GM12878 (cell line): ENCODE results near the gene MYOM1. TPM values are rescaled to one million over a fixed set of nuclear protein-coding genes. Genes with fewer than 3 reads are reported as not detected.

ENCODE experiments used
- ATAC-seq: fragments of 200-7000 bp; cut with Tn5 transposase; 3 replicates; pipeline ENCODE4 v1.9.1; 2020; ENCODE audit warnings: mild to moderate bottlenecking, moderate library complexity
- BruUV-seq: library from RNA; stranded (reverse); fragments of 400-500 nt; replicated peaks from 2 replicates; lab custom pipeline; 2021; lab: Mats Ljungman, UMichigan
- CTCF ChIA-PET: fragments of 300-600 bp; sonication (Branson Sonifier 250); formaldehyde crosslinking; extraction: SDS; loops from one replicate; lab custom pipeline; 2021; ENCODE audit warnings: inconsistent platforms; lab: Yijun Ruan, JAX
- POLR2A ChIA-PET: fragments of 350-600 bp; formaldehyde crosslinking; extraction: SDS; loops from one replicate; lab custom pipeline; 2021; ENCODE audit warnings: inconsistent platforms; lab: Charles Lee
- RAD21 ChIA-PET: fragments of 300-600 bp; sonication (Branson Sonifier 250); formaldehyde crosslinking; loops from one replicate; lab custom pipeline; 2023; ENCODE audit warnings: antibody characterized with exemption; ENCODE audit not compliant: unreplicated experiment; lab: Charles Lee
- SMC1A ChIA-PET: fragments of 300-600 bp; sonication (Branson Sonifier 250); formaldehyde crosslinking; loops from one replicate; lab custom pipeline; 2023; ENCODE audit not compliant: unreplicated experiment, uncharacterized antibody; lab: Charles Lee
- DNase-seq: peaks from one replicate; pipeline ENCODE4 v3.0.0-alpha.2; 2011; ENCODE audit warnings: low read depth, low spot score
- FAIRE-seq: peaks from 3 replicates; lab custom pipeline; 2011; peaks lifted over from hg19 to GRCh38; lab: Jason Lieb, UNC
- H2AFZ ChIP-seq: 2 replicates; pipeline ENCODE4 v1.6.0; 2011; ENCODE audit warnings: low read depth, low read length, control low read depth; ENCODE audit not compliant: control insufficient read depth
- H3K27ac ChIP-seq: 2 replicates; pipeline ENCODE4 v1.5.1; 2011; ENCODE audit warnings: control low read depth; ENCODE audit not compliant: control insufficient read depth, insufficient read depth
- H3K27me3 ChIP-seq, 2 experiments: replicated peaks in 1 of 2; 2 replicates each; pipeline versions ENCODE4 v1.6.0 to v1.6.1; 2011; ENCODE audit warnings: low read length in 1 of 2; ENCODE audit not compliant: control insufficient read depth in 2 of 2, insufficient read depth in 2 of 2
- H3K36me3 ChIP-seq, 2 experiments: 2 replicates each; pipeline ENCODE4 v1.5.1; 2011; ENCODE audit warnings: low read length in 1 of 2; ENCODE audit not compliant: control insufficient read depth in 2 of 2, insufficient read depth in 2 of 2
- H3K4me1 ChIP-seq: 2 replicates; pipeline ENCODE4 v1.6.1; 2011; ENCODE audit warnings: mild to moderate bottlenecking, low read length, moderate library complexity, mixed read lengths; ENCODE audit not compliant: control insufficient read depth, insufficient read depth
- H3K4me2 ChIP-seq: 2 replicates; pipeline ENCODE4 v1.6.0; 2011; ENCODE audit warnings: control low read depth; ENCODE audit not compliant: control insufficient read depth, insufficient read depth
- H3K4me3 ChIP-seq: fragments of 200-600 bp; sonication (generic); 2 replicates; pipeline ENCODE4 v1.5.1; 2016
- H3K79me2 ChIP-seq: 2 replicates; pipeline ENCODE4 v1.6.0; 2011; ENCODE audit warnings: low read length; ENCODE audit not compliant: control insufficient read depth, insufficient read depth
- H3K9ac ChIP-seq: 2 replicates; pipeline ENCODE4 v1.8.0; 2011; ENCODE audit warnings: low read length, control low read depth, mixed read lengths; ENCODE audit not compliant: control insufficient read depth, insufficient read depth
- H3K9me3 ChIP-seq: replicated peaks from 3 replicates; pipeline ENCODE4 v1.5.1; 2011; ENCODE audit warnings: mild to moderate bottlenecking, low read length; ENCODE audit not compliant: control insufficient read depth, insufficient read depth
- H4K20me1 ChIP-seq: 2 replicates; pipeline ENCODE4 v1.6.0; 2011; ENCODE audit not compliant: control insufficient read depth, insufficient read depth
- ATF2 ChIP-seq: IDR thresholded peaks from 2 replicates; pipeline ENCODE4 v1.6.1; 2012; ENCODE audit warnings: low read length, inconsistent platforms
- EZH2 ChIP-seq: IDR thresholded peaks from 2 replicates; pipeline ENCODE4 v1.6.1; 2012; ENCODE audit warnings: low read depth, mild to moderate bottlenecking, control low read depth, inconsistent platforms, low read length, borderline replicate concordance; ENCODE audit not compliant: control insufficient read depth
- IKZF2 ChIP-seq, 2 experiments: fragments of 450-650 bp; IDR thresholded peaks; 2 replicates each; pipeline ENCODE4 v1.6.1; 2017; ENCODE audit warnings: mild to moderate bottlenecking in 2 of 2, moderate library complexity in 2 of 2
- MXI1 ChIP-seq: fragments of 150-350 bp; IDR thresholded peaks from 2 replicates; pipeline ENCODE4 v1.6.1; 2011; ENCODE audit warnings: low read depth, mild to moderate bottlenecking, inconsistent platforms, low read length, improper control_type of control experiment
- RBBP5 ChIP-seq: fragments of 200-600 bp; sonication (generic); conservative IDR thresholded peaks from 2 replicates; pipeline ENCODE4 v1.6.1; 2016
- SREBF1 ChIP-seq: IDR thresholded peaks from 2 replicates; pipeline ENCODE4 v1.6.1; 2012; ENCODE audit warnings: mild to moderate bottlenecking, low read length
- SUZ12 ChIP-seq: fragments of 200-600 bp; sonication (generic); IDR thresholded peaks from one replicate; pipeline ENCODE4 v1.6.1; 2018; ENCODE audit warnings: antibody characterized with exemption, mild to moderate bottlenecking; ENCODE audit not compliant: unreplicated experiment
- ZNF24 ChIP-seq: fragments of 450-650 bp; IDR thresholded peaks from 2 replicates; pipeline ENCODE4 v1.6.1; 2017; ENCODE audit warnings: antibody characterized with exemption, mild to moderate bottlenecking
- WGBS: methylation state at CpG from one replicate; pipeline ENCODE4 v1.1.6; 2016; ENCODE audit warnings: low lambda C conversion rate; ENCODE audit not compliant: insufficient replicate concordance, insufficient coverage; ENCODE audit errors: missing lambda C conversion rate; 5-methylcytosine and 5-hydroxymethylcytosine counted together
- in situ Hi-C: fragments of 300-500 bp; cut with MboI; formaldehyde crosslinking; loops from 9 replicates; pipeline ENCODE4 v1.14.3; 2018; ENCODE audit warnings: mixed read lengths
- intact Hi-C: fragments of 100-400 bp; cut with micrococcal nuclease; formaldehyde crosslinking; loops from one replicate; pipeline ENCODE4 v1.14.2; 2022; ENCODE audit not compliant: unreplicated experiment
- polyA plus RNA-seq, 11 experiments: library from polyadenylated mRNA; depleted of rRNA in 4 of 11; unstranded in 6 of 11; stranded (reverse) in 5 of 11; fragments of >200 nt; fragmentation: Nextera tagmentation in 4 of 11; fragmentation: Illumina TruSeq in 1 of 11; extraction: Ambion mirVana in 4 of 11; extraction: Trizol in 1 of 11; gene quantifications; 1 replicate in 1 of 11; 2 replicates in 10 of 11; pipeline versions ENCODE4 v1.2.1 to v1.2.3, GENCODE V29; 2011 to 2016; ENCODE audit warnings: inconsistent platforms in 2 of 11, missing spikeins in 2 of 11, low read depth in 1 of 11
- total RNA-seq, 4 experiments: library from RNA; depleted of rRNA in 3 of 4; stranded (reverse); fragments of >200 nt in 3 of 4; fragmentation: Illumina TruSeq in 1 of 4; extraction: Trizol in 1 of 4; gene quantifications; 2 replicates each; pipeline versions ENCODE4 v1.2.1 to v1.2.3, GENCODE V29; 2013 to 2021
- TF ChIP-seq, protein P1 (sequence below): IDR thresholded peaks from 2 replicates; pipeline ENCODE4 v1.6.1; 2011; ENCODE audit warnings: borderline replicate concordance, low read depth, mild to moderate bottlenecking, moderate library complexity, mixed read lengths, low read length; ENCODE audit not compliant: insufficient read depth; ENCODE audit errors: extremely low read length
- TF ChIP-seq, protein P2 (sequence below): IDR thresholded peaks from 2 replicates; pipeline ENCODE4 v1.6.1; 2012; ENCODE audit warnings: mild to moderate bottlenecking, low read depth, low read length

MYOM1 gene
- total and polyA plus RNA-seq, 10 of the 15 experiments (the other 5 are each of a cell fraction or from before 2014, with no cell fraction given): 0.06 to 1.0 (median 0.57) TPM

DNA sequence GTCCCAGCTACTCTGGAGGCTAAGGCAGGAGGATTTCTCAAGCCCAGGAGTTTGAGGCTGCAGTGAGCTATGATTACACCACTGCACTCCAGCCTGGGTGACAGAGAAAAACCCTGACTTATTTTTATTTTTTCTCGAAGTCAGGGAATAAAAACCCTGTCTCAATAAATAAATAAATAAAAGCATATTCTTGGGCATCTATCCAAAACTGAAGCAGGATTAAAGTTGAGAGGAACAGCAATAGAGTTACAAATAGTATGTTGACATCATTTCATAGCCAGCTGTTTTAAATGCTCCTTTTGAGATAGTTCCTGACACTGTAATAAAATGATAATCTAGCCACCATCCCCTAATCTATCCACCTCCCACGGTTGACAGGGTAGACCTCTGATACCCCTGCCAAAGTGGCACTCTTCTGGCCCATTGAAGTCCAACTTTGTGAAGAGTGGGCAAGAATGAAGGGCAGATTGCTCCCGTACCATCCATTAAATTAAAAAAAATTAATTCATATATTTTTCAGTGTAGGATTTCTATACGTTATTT, 164.5 kb downstream of the MYOM1 start:
- Histone ChIP-seq H3K4me3 (no peak overlapping the region), H3K79me2 (no peaks in the 10 kb centered on the region), H3K27ac (no peak overlapping the region), H4K20me1 (no peaks in the 10 kb centered on the region), H3K27me3 (no peaks in the 10 kb centered on the region), H3K36me3 (no peaks in the 10 kb centered on the region), H3K9me3 (no peaks in the 10 kb centered on the region), H2AFZ (no peak overlapping the region), H3K9ac (no peak overlapping the region), H3K4me1 (peaks cover 15% of the 10 kb centered on the region), H3K4me2 (no peak overlapping the region)
- CTCF ChIA-PET: interaction anchor here (1.0 to 2.9 kb wide), 6 partner anchors 8 to 191 kb away, joined by 3 to 9 read pairs (median 5); no protein-coding TSS in a partner anchor
- SMC1A ChIA-PET: interaction anchor here (1.2 to 1.3 kb wide), 2 partner anchors 44 to 191 kb away, joined by 3 to 4 read pairs; no protein-coding TSS in a partner anchor
- intact Hi-C loops: no loop called here
- RAD21 ChIA-PET: interaction anchor here (0.6 kb wide), 1 partner anchor 118 kb away, joined by 4 read pairs; no protein-coding TSS in a partner anchor
- WGBS: 75% methylated on average over 4 of the region's 4 CpGs
- no peak for ATAC-seq
- DNase-seq: no peak
- POLR2A ChIA-PET: no interaction called here
- TF ChIP-seq RBBP5 (no peak), SUZ12 (no peak), MXI1 (no peak), SREBF1 (no peak)
- TF ChIP-seq, protein P1, sequence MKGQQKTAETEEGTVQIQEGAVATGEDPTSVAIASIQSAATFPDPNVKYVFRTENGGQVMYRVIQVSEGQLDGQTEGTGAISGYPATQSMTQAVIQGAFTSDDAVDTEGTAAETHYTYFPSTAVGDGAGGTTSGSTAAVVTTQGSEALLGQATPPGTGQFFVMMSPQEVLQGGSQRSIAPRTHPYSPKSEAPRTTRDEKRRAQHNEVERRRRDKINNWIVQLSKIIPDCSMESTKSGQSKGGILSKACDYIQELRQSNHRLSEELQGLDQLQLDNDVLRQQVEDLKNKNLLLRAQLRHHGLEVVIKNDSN: no peak
- no peak for FAIRE-seq
- no TSS peak for BruUV-seq
- in situ Hi-C loops: no loop called here

DNA sequence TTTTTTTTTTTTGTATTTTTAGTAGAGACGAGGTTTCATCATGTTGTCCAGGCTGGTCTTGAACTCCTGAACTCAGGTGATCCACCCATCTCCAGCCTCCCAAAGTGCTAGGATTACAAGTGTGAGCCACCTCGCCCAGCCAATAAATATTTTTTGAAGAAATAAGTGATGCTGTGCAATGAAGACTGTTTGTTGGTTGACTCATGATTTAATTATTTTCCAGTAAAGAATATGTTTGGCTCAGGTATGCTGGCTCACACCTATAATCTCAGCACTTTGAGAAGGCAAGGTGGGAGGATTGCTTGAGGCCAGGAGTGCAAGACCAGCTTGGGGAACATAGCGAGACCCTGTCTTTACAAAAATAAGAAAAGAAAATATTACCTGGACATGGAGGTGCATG, 165.0 kb downstream of the MYOM1 start:
- SMC1A ChIA-PET: interaction anchor here (1.3 kb wide), 1 partner anchor 191 kb away, joined by 4 read pairs; no protein-coding TSS in a partner anchor
- POLR2A ChIA-PET: no interaction called here
- TF ChIP-seq RBBP5: no peak
- TF ChIP-seq, protein P2, sequence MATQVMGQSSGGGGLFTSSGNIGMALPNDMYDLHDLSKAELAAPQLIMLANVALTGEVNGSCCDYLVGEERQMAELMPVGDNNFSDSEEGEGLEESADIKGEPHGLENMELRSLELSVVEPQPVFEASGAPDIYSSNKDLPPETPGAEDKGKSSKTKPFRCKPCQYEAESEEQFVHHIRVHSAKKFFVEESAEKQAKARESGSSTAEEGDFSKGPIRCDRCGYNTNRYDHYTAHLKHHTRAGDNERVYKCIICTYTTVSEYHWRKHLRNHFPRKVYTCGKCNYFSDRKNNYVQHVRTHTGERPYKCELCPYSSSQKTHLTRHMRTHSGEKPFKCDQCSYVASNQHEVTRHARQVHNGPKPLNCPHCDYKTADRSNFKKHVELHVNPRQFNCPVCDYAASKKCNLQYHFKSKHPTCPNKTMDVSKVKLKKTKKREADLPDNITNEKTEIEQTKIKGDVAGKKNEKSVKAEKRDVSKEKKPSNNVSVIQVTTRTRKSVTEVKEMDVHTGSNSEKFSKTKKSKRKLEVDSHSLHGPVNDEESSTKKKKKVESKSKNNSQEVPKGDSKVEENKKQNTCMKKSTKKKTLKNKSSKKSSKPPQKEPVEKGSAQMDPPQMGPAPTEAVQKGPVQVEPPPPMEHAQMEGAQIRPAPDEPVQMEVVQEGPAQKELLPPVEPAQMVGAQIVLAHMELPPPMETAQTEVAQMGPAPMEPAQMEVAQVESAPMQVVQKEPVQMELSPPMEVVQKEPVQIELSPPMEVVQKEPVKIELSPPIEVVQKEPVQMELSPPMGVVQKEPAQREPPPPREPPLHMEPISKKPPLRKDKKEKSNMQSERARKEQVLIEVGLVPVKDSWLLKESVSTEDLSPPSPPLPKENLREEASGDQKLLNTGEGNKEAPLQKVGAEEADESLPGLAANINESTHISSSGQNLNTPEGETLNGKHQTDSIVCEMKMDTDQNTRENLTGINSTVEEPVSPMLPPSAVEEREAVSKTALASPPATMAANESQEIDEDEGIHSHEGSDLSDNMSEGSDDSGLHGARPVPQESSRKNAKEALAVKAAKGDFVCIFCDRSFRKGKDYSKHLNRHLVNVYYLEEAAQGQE: no peak
- TF ChIP-seq ATF2: no peak
- no peak for TF ChIP-seq EZH2
- no peak for TF ChIP-seq ZNF24
- no peak for TF ChIP-seq IKZF2 (IDR thresholded peaks at IDR 0.05)

More for the DNA sequence above, 165.0 kb downstream of the MYOM1 start:
- in situ Hi-C loops (no loop called here), intact Hi-C loops (no loop called here)
- H2AFZ ChIP-seq: no peak overlapping the region
- peaks cover 10% of the 10 kb centered on the region; the same call in 1 of the 2 replicates for H3K4me1 ChIP-seq
- H3K9ac ChIP-seq: no peak overlapping the region
- BruUV-seq: no TSS peak
- no peaks in the 10 kb centered on the region for H3K9me3 ChIP-seq
- H3K4me2 ChIP-seq: no peak overlapping the region
- ChIA-PET CTCF (interaction anchor here (0.6 to 2.6 kb wide), 4 partner anchors 9 to 69 kb away, joined by 3 to 6 read pairs (median 4); no protein-coding TSS in a partner anchor), RAD21 (no interaction called here)
- 37% methylated on average over 3 of the region's 3 CpGs for whole genome bisulfite sequencing
- H3K27ac ChIP-seq: no peak overlapping the region
- no peaks in the 10 kb centered on the region for H4K20me1 ChIP-seq
- no peaks in the 10 kb centered on the region for H3K27me3 ChIP-seq
- H3K4me3 ChIP-seq: no peak overlapping the region
- FAIRE-seq: no peak
- DNase-seq: no peak
- ATAC-seq: no peak
- no peaks in the 10 kb centered on the region for H3K79me2 ChIP-seq
- H3K36me3 ChIP-seq: no peaks in the 10 kb centered on the region
